Measurements from ENCODE around the gene ABCB8.

The ABCB8 gene

DNA sequence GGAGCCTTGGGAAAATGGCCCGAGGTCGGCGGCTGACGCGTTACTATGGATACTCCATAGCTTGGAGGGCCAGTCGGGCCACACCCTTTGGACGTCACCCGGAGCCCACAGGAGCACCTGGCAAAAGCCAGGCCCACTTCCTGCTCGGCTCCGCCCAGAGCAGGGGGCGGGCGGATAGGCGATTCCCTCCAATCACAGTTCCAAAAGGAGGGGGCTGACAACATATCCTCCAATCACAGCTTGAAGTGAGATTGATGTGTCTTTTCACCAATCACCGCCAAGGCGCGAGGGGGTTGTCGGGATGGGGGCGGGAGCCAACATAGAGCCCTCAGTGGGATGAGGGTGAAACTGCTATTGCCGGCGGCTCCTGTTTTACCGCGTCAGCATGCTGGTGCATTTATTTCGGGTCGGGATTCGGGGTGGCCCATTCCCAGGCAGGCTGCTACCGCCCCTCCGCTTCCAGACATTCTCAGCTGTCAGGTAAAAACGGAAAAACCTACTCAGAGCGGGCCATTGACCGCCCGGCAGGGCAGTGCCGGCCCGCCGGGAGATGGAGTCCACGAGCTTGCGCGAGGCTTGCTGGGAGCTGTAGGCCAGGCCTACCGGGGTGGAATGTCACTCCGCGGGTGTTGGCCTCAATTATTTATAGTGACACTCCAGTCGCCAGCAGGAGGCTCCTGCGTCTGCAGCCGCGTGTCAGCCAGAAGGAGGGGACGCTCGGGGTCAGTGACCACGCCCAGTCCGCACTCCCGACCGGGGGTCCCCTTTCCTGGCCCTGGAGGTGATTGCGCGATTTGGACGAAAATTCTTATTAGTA lies at the start of gene ABCB8:
Gene ABCB8, plus strand, starts transcription at position 320 of the 817 bp plus-strand sequence. Its CDS starts 66 bp downstream, at position 386.
- peak; percentile 96 for DNase-seq

DNA sequence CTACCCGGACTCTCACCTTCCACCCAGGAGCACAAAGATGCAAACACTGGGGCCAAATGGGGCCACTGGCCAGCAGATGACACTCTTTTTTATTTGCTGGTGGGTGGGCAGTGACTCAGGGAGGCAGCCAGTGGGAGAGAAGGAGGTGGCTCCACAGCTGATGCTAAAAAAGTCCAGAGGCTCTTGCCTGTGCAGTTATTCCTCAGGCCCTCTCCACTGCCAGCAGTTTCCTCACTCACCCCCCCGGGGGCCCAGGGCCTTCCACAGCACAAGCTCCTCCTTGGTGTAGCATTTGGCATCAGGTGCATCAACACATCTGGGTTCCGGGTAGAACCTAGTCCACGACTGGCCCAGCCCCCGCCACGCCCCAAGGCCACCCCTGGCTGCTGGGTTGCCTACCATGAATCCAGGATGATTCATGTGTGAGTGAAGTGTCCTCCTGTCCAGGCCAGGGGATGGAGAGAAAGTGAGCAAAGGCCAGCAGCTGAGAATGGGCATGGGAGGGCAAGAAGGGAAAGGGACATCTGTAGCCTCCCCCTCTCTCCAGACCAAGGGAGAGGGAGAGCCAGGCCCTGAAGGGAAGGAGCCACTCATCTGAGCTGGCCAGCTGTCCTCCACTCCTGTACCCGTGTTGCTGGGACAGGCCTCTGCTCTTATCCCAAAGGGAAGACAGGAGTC lies 48.4 kb upstream of the ABCB8 start:
- DNase-seq, result no peak

DNA sequence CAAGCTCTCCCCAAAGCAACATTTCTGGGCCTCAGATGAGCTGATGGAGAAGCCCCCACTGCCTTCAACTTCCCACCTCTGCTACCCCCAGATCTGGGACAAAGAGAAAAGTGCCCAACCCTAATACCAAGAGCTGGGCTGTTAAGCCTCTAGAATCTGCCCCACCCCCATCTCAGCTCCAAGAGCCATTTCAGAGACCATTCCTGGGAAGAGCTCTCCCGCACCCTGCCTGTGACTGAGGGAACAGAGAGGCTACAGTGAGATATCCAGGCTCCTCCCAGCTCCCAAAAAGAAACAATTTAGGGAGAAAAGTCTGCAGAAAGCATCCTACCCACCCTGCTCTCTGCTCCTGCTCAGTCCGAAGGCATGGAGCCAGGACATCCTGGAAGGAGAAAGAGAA lies 47.6 kb upstream of the ABCB8 start:
- no peak for DNase-seq

DNA sequence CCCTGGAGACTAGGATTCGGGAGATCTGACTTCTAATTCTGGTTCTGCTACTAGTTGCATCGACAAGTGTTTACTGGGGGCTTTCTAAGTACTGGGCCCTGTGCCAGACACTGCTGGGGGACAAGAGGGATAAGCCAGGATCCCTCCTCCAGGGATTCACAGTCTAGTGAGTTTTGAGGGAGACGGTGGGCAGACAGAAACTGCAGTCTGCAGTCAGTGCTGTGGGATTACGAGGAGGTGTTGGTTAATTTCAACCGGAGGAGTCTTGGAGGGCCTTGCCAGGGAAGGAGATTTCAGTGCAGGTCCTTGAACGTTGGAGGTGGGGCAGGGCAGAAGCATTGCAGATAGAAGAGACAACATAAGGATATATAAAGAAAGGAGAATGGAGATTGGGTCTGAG lies 46.6 kb upstream of the ABCB8 start:
- no peak for DNase-seq

GRCh38 chr7:150982351-150982750 lies 45.9 kb upstream of the ABCB8 start:
- no peak for DNase-seq

- no peak for DNase-seq
These were observed 44.3 kb upstream of the ABCB8 start for GRCh38 chr7:150983893-150984368.

DNA sequence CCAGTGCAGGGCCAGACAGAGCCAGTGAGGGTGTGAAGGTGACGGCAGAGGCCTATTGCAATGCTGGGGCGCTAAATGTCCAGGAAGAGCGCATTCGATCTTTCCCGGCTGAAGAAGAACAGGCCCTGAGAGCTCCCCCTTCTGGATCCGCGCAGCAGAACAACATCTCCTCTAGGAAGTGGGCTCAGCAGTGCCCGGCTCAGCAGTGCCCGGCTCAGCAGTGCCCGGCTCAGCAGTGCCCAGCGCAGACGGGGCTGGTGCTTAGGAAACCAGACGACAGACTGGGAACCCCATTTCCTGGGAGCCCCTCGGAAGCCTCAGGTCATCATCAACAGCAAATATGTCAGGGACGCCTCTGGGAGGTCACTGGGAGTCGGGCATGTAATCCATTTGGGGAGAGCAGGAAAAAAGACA lies 42.1 kb upstream of the ABCB8 start:
- DNase-seq, result no peak

DNA sequence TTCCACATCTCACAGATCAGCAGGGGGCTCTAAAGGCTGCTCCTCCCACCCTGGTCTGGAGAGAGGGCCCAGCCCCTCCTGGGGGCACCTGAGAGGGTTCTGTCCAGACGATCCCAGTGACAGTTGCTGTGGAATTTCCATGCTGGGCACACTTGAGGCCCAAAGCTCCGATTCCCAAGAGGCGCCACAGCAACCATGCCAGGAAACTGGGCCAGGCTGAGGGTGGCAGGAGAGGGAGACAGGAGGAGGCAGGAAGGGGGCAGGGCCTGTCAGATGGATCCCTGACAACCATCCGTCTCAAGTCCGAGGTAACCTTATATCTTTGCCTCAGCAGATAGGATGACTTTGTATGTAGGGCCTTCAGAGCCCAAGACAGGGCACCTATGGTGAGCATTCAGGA lies 41.7 kb upstream of the ABCB8 start:
- DNase-seq, result no peak

DNA sequence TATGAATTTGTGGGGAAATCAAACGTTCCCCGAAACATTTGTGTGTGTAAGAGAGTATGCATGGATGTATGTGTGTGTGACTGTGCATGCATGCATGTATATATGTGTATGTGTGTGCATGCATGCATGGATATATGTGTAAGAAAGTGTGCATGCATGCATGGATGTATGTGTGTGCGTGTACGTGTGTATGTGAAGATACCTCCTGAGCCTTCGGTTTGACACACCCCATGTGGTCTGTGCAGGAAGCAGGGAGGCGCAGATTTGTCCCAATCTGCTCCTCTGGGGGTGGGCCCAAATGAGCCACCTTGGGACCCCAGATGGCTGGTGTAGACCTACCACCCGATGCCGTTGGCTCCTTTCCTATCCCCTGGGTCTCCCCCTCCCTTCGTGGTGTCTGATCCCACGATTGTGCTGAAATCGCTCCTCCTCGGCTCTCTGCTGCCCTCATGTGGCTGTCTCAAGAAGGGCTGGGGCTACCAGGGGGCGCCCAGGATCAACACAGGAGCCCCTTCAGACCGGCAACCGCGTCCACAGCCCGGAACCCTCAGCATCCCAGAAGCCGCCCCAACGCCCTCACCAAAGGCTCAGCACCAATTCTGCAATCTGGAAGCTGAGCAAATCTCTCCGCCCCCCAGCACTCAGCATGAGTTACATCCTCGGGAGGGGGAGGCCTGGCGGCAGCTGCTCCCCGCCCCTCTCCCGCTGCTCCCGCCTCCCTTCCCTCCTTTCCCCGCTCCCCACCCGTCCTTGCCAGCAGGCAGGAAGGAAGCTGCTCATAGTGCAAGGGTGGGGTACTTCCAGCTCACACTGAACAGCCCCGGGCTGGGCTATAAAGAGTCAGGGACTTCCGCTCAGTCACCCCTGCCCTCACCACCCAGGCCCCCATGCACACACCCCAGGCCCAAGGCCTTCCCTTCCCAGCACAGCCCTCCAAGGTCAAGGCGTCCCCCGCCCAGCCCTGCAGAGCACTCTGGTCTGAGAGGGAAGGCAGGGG lies 39.7 kb upstream of the ABCB8 start:
- DNase-seq, result peak; percentile 88

- DNase-seq, result no peak
These were observed 38.8 kb upstream of the ABCB8 start for GRCh38 chr7:150989456-150989855.

GRCh38 chr7:150990416-150991186 lies 37.6 kb upstream of the ABCB8 start, which contains the start of gene NOS3:
NOS3 (plus strand) TSS chr7:150991017; CDS start chr7:150993804, 2,787 bp downstream.
- no peak for DNase-seq

DNA sequence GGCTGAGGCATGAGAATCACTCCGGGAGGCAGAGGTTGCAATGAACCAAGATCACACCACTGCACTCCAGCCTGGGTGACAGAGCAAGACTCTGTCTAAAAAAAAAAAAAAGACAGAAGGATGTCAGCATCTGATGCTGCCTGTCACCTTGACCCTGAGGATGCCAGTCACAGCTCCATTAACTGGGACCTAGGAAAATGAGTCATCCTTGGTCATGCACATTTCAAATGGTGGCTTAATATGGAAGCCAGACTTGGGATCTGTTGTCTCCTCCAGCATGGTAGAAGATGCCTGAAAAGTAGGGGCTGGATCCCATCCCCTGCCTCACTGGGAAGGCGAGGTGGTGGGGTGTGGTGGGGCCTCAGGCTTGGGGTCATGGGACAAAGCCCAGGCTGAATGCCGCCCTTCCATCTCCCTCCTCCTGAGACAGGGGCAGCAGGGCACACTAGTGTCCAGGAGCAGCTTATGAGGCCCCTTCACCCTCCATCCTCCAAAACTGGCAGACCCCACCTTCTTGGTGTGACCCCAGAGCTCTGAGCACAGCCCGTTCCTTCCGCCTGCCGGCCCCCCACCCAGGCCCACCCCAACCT lies 36.1 kb upstream of the ABCB8 start:
- no peak for DNase-seq

DNA sequence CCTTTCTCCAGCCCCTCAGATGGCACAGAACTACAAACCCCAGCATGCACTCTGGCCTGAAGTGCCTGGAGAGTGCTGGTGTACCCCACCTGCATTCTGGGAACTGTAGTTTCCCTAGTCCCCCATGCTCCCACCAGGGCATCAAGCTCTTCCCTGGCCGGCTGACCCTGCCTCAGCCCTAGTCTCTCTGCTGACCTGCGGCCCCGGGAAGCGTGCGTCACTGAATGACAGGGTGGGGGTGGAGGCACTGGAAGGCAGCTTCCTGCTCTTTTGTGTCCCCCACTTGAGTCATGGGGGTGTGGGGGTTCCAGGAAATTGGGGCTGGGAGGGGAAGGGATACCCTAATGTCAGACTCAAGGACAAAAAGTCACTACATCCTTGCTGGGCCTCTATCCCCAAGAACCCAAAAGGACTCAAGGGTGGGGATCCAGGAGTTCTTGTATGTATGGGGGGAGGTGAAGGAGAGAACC lies 35.4 kb upstream of the ABCB8 start:
- no peak for DNase-seq

DNA sequence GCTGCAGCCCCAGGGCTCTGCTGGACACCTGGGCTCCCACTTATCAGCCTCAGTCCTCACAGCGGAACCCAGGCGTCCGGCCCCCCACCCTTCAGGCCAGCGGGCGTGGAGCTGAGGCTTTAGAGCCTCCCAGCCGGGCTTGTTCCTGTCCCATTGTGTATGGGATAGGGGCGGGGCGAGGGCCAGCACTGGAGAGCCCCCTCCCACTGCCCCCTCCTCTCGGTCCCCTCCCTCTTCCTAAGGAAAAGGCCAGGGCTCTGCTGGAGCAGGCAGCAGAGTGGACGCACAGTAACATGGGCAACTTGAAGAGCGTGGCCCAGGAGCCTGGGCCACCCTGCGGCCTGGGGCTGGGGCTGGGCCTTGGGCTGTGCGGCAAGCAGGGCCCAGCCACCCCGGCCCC lies 34.7 kb upstream of the ABCB8 start:
- DNase-seq, result no peak

- no peak for DNase-seq
These were observed 34.0 kb upstream of the ABCB8 start for GRCh38 chr7:150994141-150994837.

- no peak for DNase-seq
These were observed 33.3 kb upstream of the ABCB8 start for GRCh38 chr7:150994838-150995510.

DNA sequence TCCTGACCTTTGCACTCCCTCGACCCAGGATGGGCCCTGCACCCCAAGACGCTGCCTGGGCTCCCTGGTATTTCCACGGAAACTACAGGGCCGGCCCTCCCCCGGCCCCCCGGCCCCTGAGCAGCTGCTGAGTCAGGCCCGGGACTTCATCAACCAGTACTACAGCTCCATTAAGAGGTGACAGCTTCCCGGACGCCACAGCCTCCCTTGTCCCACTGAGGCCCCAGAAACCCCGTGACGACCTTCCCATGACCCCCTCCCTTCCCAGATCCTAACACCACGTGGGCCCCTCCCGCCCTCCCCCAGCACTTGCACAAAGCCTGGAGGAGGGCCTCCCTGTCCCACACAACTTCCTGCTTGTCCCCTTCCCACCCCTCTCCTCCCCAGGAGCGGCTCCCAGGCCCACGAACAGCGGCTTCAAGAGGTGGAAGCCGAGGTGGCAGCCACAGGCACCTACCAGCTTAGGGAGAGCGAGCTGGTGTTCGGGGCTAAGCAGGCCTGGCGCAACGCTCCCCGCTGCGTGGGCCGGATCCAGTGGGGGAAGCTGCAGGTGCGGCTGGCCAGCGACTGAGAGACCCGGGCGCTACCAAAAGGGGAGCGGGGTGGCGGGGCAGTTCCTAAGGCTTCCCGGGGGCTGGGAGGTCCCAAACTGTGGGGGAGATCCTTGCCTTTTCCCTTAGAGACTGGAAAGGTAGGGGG lies 31.7 kb upstream of the ABCB8 start:
- DNase-seq, result no peak

- DNase-seq, result no peak
These were observed 31.2 kb upstream of the ABCB8 start for GRCh38 chr7:150997075-150997511.

DNA sequence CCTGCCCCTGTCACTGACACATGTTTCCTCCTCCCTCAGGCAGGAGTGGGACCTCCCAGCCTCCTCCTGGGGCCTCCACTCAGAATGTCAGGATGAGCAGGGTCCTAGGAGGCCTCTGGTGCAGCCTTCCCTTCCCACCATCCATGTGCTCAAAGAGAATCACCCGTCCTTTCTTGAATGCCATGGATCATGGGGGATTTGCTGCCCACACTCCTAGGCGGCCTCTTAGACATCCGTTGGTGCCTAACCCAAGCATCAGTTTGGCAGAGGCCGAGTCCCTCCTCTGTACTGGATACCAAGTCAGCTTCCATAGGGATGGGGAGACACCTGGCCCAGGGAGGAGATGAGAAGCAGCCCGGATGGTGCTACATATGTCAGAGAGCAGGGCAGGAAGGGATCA lies 30.4 kb upstream of the ABCB8 start:
- DNase-seq, result no peak

DNA sequence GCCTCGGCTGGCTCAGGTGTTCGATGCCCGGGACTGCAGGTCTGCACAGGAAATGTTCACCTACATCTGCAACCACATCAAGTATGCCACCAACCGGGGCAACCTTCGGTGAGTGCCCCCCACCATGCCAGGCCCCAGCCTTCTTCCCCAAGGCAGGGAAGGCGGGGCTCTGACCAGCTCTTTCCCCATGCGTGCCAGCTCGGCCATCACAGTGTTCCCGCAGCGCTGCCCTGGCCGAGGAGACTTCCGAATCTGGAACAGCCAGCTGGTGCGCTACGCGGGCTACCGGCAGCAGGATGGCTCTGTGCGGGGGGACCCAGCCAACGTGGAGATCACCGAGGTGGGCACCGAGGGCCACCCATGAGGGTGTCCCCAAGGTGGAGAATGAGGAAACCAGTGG lies 29.9 kb upstream of the ABCB8 start:
- no peak for DNase-seq

All from activated CD8-positive, alpha-beta memory T cell treated with anti-CD3 and anti-CD28 coated beads, Interleukin-2, amount 50 U/mL, for 48 hours (primary cell).